IMR-90 (cell line): ENCODE measurements around the gene ARSA.

ENCODE experiments used
- CEBPB ChIP-seq: IDR thresholded peaks from 2 replicates; pipeline ENCODE4 v1.6.1; 2012; ENCODE audit warnings: low read depth, low read length, improper control_type of control experiment
- CHD1 ChIP-seq: IDR thresholded peaks from 2 replicates; pipeline ENCODE4 v1.6.1; 2012; ENCODE audit warnings: low read depth, low read length, improper control_type of control experiment
- ELK1 ChIP-seq: fragments of 150-350 bp; IDR thresholded peaks from 2 replicates; pipeline ENCODE4 v1.6.1; 2016; ENCODE audit warnings: low read depth, mild to moderate bottlenecking, low read length, moderate library complexity, borderline replicate concordance
- FOS ChIP-seq: fragments of 150-350 bp; IDR thresholded peaks from 2 replicates; pipeline ENCODE4 v1.6.1; 2016; ENCODE audit warnings: low read depth, low read length
- MAZ ChIP-seq: IDR thresholded peaks from 2 replicates; pipeline ENCODE4 v1.6.1; 2012; ENCODE audit warnings: low read depth, mild to moderate bottlenecking, low read length, improper control_type of control experiment, moderate library complexity, borderline replicate concordance
- POLR2A ChIP-seq: IDR thresholded peaks from 2 replicates; pipeline ENCODE4 v1.6.1; 2012; ENCODE audit warnings: mild to moderate bottlenecking, low read depth, low read length
- RFX5 ChIP-seq: IDR thresholded peaks from 2 replicates; pipeline ENCODE4 v1.8.0; 2012; ENCODE audit warnings: low read depth, mild to moderate bottlenecking, low read length, moderate library complexity
- TF ChIP-seq, protein P1 (sequence below): conservative IDR thresholded peaks from 2 replicates; pipeline ENCODE4 v1.5.1; 2012; ENCODE audit warnings: mild to moderate bottlenecking, low read depth, low read length, improper control_type of control experiment

DNA sequence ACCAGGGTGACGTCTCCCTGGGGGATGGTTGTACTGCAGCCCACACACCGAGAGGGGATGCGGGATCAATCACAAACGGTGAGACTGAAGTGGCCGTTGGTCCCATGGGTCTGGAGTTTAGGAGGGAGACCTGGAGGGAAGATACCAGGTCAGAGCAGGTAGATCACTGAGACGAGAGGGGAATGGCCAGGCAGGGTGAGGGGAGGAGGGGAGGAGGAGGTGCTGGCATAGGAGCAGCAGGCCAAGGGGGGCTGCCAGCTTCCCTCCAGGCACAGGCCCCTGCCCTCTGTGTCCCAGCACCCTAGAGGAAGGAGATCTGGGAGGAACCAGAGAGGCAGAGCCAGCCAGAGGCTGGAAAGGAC, 20.3 kb downstream of the ARSA start:
- TF ChIP-seq RFX5 (no peak), CHD1 (no peak), ELK1 (no peak), CEBPB (no peak), MAZ (no peak), FOS (no peak), POLR2A (no peak)
- TF ChIP-seq, protein P1, sequence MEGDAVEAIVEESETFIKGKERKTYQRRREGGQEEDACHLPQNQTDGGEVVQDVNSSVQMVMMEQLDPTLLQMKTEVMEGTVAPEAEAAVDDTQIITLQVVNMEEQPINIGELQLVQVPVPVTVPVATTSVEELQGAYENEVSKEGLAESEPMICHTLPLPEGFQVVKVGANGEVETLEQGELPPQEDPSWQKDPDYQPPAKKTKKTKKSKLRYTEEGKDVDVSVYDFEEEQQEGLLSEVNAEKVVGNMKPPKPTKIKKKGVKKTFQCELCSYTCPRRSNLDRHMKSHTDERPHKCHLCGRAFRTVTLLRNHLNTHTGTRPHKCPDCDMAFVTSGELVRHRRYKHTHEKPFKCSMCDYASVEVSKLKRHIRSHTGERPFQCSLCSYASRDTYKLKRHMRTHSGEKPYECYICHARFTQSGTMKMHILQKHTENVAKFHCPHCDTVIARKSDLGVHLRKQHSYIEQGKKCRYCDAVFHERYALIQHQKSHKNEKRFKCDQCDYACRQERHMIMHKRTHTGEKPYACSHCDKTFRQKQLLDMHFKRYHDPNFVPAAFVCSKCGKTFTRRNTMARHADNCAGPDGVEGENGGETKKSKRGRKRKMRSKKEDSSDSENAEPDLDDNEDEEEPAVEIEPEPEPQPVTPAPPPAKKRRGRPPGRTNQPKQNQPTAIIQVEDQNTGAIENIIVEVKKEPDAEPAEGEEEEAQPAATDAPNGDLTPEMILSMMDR = no peak
